GM18867 (cell line): ENCODE data around the gene FAM81A.
"Not testable (repeated sequence)": the region's sequence is repeated elsewhere in the genome, so short reads cannot be mapped to it uniquely, and the experiment has no call there.

Experiments used
- ATAC-seq: cut with Tn5 transposase; IDR thresholded peaks from one replicate; pipeline ENCODE4 v1.9.1; 2021; ENCODE audit warnings: mild to moderate bottlenecking, moderate library complexity; ENCODE audit not compliant: unreplicated experiment

Gene FAM81A

DNA sequence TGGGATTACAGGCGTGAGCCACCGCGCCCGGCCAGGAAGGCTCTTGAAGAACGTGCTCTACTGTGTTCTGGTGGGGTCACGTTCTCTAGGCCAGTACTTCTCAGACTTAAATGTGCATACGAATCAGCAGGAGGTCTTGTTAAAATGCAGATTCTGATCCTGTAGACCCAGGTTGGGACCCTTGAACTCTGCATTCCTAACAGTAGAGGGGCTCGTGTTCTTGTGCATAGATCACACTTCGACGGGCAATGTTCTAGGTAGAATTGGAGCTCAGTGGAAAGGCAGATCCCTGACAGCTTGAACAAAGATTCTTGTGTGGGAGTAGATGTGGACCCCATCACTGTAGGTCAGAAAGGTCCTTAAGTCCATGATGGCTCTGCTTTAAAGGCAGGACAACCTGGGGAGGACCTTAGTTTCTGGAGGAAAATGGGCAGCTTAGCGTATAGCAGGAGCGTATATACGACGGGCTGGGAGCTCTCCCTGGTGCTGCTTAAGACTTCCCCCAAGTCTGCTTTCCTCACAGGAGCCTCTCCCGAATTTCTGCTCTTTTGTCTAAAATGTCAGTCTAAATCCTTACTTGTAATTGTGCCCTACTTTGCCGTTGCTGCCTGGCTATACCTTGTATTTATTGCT, 16.9 kb upstream of the FAM81A start:
- no peak for ATAC-seq

- no peak for ATAC-seq
These were observed 13.4 kb upstream of the FAM81A start for GRCh38 chr15:59424616-59425015.

GRCh38 chr15:59428898-59429297, 9.1 kb upstream of the FAM81A start:
- not testable (repeated sequence) for ATAC-seq

GRCh38 chr15:59432389-59432788, 5.6 kb upstream of the FAM81A start:
- ATAC-seq, result no peak

DNA sequence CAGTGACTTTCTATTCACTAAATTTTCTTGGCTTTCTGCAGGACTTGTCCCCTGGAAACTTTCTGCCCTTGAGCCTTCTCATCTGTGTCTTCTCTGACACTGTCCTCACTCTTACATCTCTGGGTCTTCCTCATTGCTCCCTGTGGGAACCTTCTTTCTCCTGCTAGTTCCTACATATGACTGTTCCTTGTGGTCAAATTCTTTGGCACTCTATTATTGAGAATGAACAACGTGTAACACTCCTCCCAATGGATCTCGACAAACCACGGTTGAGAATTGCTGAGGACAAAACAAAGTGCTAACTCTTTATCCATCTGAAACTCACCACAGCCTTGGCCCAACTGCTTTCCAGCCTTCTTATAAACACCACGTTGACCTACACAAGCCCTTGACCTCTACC, 3.5 kb upstream of the FAM81A start:
- ATAC-seq, result no peak

DNA sequence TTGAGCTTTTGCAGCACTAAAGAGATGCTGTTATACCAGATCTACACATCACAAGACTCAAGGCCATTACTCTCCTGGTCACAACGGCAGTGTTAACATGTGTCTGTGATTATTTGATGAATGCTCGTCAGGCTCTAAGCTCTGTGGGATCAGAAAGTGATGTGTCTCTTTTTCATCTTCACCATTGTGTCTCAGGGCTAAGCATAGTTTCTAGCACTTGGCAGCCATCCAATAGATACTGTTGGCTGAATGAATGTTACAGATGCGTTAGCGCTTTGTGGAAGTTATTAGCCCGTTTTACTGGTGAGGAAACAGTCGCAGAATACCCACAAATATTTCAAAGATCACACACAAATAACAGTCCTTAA, 1.2 kb upstream of the FAM81A start:
- ATAC-seq, result no peak

- ATAC-seq, result peak; percentile 6
These were observed 707 bp upstream of the FAM81A start for GRCh38 chr15:59437142-59437816.

GRCh38 chr15:59438625-59439290, 772 bp downstream of the FAM81A start:
- ATAC-seq, result no peak

DNA sequence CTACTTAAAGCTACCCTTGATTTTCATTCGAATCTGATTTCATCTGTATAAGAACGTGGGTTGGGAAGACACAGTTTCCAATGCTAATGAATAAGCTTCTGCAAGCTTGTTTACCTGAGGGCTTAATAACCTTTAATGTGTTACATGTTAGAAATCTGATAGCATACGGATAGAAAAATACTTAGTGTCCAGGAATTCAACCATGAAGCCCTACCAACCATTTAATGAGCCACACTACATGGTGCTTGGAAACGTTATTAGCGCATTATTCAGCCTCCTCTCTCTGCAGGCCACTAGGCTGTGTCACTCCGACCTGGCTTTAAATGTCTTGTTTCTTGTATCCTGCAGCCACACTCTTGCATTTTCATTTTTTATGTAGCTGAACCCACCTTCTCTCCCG, 1.6 kb downstream of the FAM81A start:
- no peak for ATAC-seq

GRCh38 chr15:59443341-59444072, 5.5 kb downstream of the FAM81A start:
- no peak for ATAC-seq

- ATAC-seq, result no peak
These were observed 6.3 kb downstream of the FAM81A start for GRCh38 chr15:59444081-59444835.

GRCh38 chr15:59444980-59445545, 7.1 kb downstream of the FAM81A start:
- ATAC-seq, result no peak

- ATAC-seq, result no peak
These were observed 8.4 kb downstream of the FAM81A start for GRCh38 chr15:59446232-59446957.

DNA sequence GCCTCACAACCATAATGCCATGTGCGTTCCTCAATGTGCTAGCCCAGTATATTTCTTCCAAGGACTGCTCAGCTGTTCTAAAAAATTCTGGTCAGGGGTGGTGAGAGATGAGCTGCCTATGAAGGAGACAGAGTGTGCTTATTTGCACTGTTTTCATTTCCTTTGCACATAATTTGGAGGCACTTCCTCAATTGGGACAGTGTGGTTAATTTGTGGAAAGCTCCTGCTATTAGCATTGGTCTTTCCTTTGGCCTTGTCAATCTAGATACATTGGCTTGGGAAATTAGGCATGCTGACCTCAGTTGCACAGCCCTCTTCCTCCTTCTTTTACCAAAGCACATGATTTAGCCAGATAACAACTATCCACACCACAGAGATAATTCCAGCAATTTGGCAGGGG, 9.4 kb downstream of the FAM81A start:
- ATAC-seq, result no peak

DNA sequence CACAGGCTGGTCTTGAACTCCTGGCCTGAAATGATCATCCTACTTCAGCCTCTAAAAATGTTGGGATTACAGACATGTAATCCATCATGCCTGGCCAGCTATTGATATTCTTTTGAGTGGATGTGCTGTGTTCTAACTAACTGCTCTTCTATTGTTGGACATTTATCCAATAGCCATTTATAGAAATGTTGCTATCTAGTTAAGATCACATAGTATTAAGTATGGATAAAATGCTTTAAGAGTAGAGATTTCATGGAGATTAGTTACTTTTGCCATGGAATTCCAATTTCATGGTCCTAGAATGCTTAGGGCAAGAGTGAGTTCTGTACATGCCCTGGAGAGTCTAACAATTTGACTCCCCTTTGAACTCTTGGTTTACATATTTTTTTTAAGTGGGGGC, 10.9 kb downstream of the FAM81A start:
- no peak for ATAC-seq

DNA sequence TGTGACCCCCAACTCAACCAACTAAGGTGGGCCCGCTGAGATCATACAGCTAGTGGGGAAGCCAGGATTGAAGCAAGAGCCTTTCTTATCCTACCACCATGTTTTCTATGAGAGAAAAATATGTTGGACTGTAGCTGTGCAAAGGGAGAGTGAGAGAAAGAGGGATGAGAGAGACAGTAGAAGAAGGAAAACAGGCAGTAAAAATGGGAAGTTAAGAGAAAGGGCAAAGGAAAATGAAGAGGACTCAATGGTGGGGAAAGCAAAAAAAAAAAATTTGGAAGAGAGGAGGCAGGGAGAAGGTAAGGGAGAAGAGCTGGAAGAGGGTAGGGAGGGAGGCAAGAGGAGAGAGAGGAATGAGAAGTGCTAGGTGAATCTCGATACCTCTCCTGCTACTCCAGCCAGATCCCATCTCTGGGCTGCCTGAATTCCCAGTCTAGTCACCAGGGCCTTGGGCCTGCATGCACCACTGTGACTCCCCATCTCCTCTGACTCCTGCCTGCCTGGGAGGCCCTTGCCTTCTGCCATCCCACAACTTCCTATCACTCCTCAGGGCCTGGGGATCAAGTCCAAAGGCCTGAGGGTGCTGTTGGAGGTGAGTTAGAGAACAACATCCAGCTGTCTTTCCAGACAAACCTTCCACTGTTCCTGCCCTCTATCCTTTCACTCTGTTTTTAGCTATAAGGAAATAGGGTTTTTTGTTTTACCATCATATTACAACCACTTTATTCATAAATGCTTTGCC, 15.7 kb downstream of the FAM81A start:
- ATAC-seq, result no peak

DNA sequence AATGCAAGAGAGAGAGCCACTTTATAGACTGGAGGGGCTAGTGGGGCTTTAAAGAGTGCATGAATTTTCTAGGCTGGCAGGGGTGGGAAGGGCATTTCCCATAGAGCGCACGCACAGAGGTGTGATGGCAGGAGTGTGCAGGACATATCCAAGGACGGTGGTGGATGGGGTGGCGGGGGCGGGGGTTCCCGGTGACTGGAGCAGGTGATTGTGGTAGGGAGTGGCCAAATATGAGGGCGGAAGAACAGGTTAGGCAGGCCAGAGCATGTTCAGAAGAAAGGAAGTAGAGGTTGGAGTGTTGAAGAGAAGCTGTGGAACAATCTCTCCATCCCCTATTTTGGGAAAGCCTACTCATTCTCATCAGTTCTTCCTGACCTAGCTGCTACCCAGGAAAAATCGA, 18.1 kb downstream of the FAM81A start:
- no peak for ATAC-seq

- no peak for ATAC-seq
These were observed 19.1 kb downstream of the FAM81A start for GRCh38 chr15:59457103-59457502.

DNA sequence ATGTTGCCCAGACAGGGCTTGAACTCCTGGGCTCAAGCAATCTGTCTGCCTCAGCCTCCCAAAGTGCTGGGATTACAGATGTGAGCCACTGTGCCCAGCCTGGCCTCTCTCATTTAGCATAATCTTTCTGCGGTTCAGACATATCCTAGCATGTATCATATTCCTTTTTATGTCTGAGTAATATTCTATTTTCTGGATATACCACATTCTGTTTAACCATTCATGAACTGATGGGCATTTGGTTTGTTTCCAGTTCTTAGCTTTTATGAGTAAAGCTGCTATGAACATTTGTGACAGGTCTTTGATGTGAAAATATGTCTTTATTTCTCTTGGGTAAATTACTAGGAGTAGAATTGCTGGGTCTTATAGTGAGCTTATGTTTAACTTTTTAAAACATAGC, 23.5 kb downstream of the FAM81A start:
- no peak for ATAC-seq
